ENCODE results near the gene IL17C.

GRCh38 chr16:88653101-88653500 lies 14.7 kb downstream of the IL17C start:
- TF ChIP-seq POLR2AphosphoS5 (IDR thresholded peaks at IDR 0.05; ENCODE audit: low read depth, low read length): no peak
- TF ChIP-seq EP300 (IDR thresholded peaks at IDR 0.05; ENCODE audit: borderline replicate concordance in 1 of 2, low read depth in 2 of 2, low read length in 2 of 2): no peak
- no peak for TF ChIP-seq USF2 (IDR thresholded peaks at IDR 0.05; ENCODE audit: low read length)
- TF ChIP-seq SRF (IDR thresholded peaks at IDR 0.05; ENCODE audit: low read depth, low read length): no peak
- TF ChIP-seq MAX (IDR thresholded peaks at IDR 0.05): no peak
- TF ChIP-seq SIRT6 (IDR thresholded peaks at IDR 0.05; ENCODE audit: low read length): no peak
- no peak for TF ChIP-seq PHF8 (conservative IDR thresholded peaks at IDR 0.05; ENCODE audit: low read depth, low read length)
- no peak for TF ChIP-seq BCL11A (IDR thresholded peaks at IDR 0.05; ENCODE audit: low read depth in 2 of 2, low read length in 2 of 2)
- TF ChIP-seq ATF3 (IDR thresholded peaks at IDR 0.05; ENCODE audit: insufficient read depth, low read depth, low read length): no peak
- TF ChIP-seq TCF12 (IDR thresholded peaks at IDR 0.05; ENCODE audit: low read depth, low read length): no peak
- TF ChIP-seq RAD21 (IDR thresholded peaks at IDR 0.05 in 1 of 2, conservative IDR thresholded peaks at IDR 0.05 in 1 of 2; ENCODE audit: low read depth in 2 of 2, low read length in 2 of 2): no peak

Data from H1 (cell line).